Stomach smooth muscle (tissue), 2 donors: ENCODE measurements around the gene SNHG17.
"Not testable (repeated sequence)": the region's sequence is repeated elsewhere in the genome, so short reads cannot be mapped to it uniquely, and the experiment has no call there.

Experiments
- H3K27ac ChIP-seq: one replicate; pipeline ENCODE4 v1.7.0; 2013; ENCODE audit warnings: mild to moderate bottlenecking, low read length, inconsistent platforms
- H3K27me3 ChIP-seq, 2 donors: one replicate each; pipeline ENCODE4 v1.7.0; 2013; ENCODE audit warnings: low read length in 2 of 2; ENCODE audit not compliant: insufficient read depth in 2 of 2, control insufficient read depth in 1 of 2
- H3K36me3 ChIP-seq, 2 donors: one replicate each; pipeline ENCODE4 v1.7.0; 2013; ENCODE audit warnings: low read length in 2 of 2; ENCODE audit not compliant: control insufficient read depth in 2 of 2, insufficient read depth in 2 of 2
- H3K4me1 ChIP-seq: one replicate; pipeline ENCODE4 v1.7.0; 2013; ENCODE audit warnings: low read length; ENCODE audit not compliant: control insufficient read depth, insufficient read depth
- H3K4me3 ChIP-seq, 2 donors: one replicate each; pipeline ENCODE4 v1.7.0; 2013; ENCODE audit warnings: low read length in 2 of 2
- H3K9ac ChIP-seq, 2 donors: one replicate each; pipeline ENCODE4 v1.7.0; 2013; ENCODE audit warnings: low read length in 2 of 2, mild to moderate bottlenecking in 1 of 2
- H3K9me3 ChIP-seq, 2 donors: one replicate each; pipeline ENCODE4 v1.7.0; 2013; ENCODE audit warnings: low read length in 2 of 2; ENCODE audit not compliant: control insufficient read depth in 2 of 2
- donor health status: healthy.
- donor health status: Pancreatic carcinoma.

Gene SNHG17

GRCh38 chr20:38461167-38461566 lies 26.0 kb upstream of the SNHG17 start:
- not testable (repeated sequence) for H3K27me3 ChIP-seq, H3K36me3 ChIP-seq, H3K9me3 ChIP-seq, H3K4me1 ChIP-seq, H3K4me3 ChIP-seq, H3K27ac ChIP-seq, H3K9ac ChIP-seq

DNA sequence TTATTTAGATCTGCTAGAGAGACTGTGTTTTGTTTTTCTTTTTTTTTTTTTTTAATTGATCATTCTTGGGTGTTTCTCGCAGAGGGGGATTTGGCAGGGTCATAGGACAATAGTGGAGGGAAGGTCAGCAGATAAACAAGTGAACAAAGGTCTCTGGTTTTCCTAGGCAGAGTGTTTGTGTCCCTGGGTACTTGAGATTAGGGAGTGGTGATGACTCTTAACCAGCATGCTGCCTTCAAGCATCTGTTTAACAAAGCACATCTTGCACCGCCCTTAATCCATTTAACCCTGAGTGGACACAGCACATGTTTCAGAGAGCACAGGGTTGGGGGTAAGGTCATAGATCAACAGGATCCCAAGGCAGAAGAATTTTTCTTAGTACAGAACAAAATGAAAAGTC lies 25.5 kb upstream of the SNHG17 start:
- not testable (repeated sequence) for H3K4me1 ChIP-seq, H3K27me3 ChIP-seq, H3K4me3 ChIP-seq, H3K9me3 ChIP-seq, H3K9ac ChIP-seq, H3K36me3 ChIP-seq, H3K27ac ChIP-seq

DNA sequence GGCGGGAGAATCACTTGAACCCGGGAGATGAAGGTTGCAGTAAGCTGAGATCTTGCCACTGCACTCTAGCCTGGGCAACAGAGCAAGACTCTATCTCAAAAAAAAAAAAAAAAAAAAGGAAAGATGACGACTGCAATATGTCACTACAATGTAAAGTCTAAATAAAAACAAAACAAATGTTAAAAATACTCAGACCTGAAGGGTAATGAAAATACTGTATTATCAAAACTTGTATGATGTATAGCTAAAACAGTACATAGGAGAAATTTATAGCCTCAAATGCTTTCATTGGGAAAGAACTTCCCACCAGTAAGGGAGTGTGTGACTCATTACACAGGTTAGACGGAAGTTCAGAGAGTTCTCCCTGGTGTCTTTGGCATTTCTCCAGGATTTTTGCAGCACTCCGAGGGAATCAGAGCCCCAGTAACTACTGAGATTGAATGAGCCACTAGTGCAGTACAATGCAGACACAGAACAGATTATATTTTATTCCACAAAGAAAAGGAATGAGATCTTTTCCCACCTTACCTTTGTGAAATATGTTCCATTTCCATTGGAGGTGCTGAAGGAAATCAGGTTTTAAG lies 25.0 kb upstream of the SNHG17 start:
- no peaks in the 10 kb centered on the region for H3K27me3 ChIP-seq
- no peaks in the 10 kb centered on the region for H3K36me3 ChIP-seq
- no peak overlapping the region for H3K9ac ChIP-seq
- no peak overlapping the region for H3K27ac ChIP-seq
- H3K4me3 ChIP-seq = no peak overlapping the region
- no peaks in the 10 kb centered on the region for H3K9me3 ChIP-seq
- no peaks in the 10 kb centered on the region for H3K4me1 ChIP-seq

- no peak overlapping the region for H3K9ac ChIP-seq
- no peaks in the 10 kb centered on the region for H3K9me3 ChIP-seq
- H3K4me3 ChIP-seq = no peak overlapping the region
- H3K4me1 ChIP-seq = no peaks in the 10 kb centered on the region
- no peaks in the 10 kb centered on the region for H3K36me3 ChIP-seq
- no peak overlapping the region for H3K27ac ChIP-seq
- H3K27me3 ChIP-seq = no peaks in the 10 kb centered on the region
Observed at GRCh38 chr20:38458314-38458713, 23.2 kb upstream of the SNHG17 start.

- peaks cover 0 to 6% of the 10 kb centered on the region in 2 donors for H3K36me3 ChIP-seq
- no peaks in the 10 kb centered on the region for H3K27me3 ChIP-seq
- no peak overlapping the region for H3K9ac ChIP-seq
- no peak overlapping the region for H3K4me3 ChIP-seq
- H3K9me3 ChIP-seq = no peaks in the 10 kb centered on the region
- no peaks in the 10 kb centered on the region for H3K4me1 ChIP-seq
- no peak overlapping the region for H3K27ac ChIP-seq
Observed at GRCh38 chr20:38454556-38455473, 19.7 kb upstream of the SNHG17 start.

DNA sequence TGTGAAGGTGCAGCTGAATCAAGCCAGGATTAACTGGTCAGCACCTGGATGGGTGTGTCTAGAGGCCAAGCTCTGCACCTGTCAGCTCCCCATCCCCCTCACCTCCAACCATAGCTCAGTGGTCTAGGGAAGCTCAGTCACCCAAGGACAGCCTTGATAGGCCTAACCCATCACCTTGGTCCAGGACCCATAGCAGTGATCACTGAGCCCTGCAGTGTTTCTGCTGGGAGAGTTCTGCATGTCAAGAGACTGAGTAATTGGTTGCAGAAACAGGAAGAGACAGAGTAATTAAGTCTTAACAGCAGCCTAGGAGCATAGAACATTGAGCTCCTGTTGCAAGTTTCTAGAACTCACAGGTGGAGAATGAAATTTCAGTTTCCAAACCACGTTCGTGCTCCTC lies 18.8 kb upstream of the SNHG17 start:
- Histone ChIP-seq H3K4me1 (no peaks in the 10 kb centered on the region), H3K36me3 (peaks cover 3 to 11% of the 10 kb centered on the region in 2 donors), H3K4me3 (no peak overlapping the region), H3K27ac (no peak overlapping the region), H3K27me3 (no peaks in the 10 kb centered on the region), H3K9me3 (no peaks in the 10 kb centered on the region), H3K9ac (no peak overlapping the region)

DNA sequence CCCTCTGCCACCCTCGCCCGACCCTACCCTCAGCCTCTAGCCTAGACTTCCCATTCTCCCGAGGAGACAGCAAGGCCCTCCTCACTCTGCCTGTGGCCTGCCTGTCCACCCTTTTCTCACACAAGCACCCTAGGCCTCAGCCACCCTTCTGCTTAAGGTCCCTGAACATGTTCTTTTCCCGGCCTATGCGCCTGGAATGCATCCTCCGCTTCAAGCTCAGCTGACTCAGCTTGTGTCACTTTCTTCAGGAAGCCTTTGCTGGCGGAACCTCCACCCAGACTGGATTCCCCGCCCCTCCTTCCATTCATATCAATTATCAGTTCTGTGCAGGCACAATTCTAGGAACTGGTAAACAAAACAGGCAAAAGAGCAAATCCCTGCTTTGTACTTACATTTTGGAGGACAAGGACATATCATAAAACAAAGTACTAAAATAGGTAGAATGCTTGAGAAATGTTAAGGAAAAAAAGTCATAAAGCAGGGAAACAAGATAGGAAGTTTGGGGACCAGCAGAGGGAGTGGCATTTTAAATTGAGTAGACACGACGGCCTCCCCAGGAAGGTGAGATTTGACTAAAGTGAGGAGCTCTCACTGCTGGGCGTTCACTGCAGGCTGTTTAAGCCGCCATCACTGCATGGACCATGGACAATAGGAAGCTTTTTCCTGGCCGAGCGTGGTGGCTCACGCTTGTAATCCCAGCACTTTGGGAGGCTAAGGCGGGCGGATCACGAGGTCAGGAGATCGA lies 17.9 kb upstream of the SNHG17 start:
- peaks cover 8 to 17% of the 10 kb centered on the region in 2 donors for H3K36me3 ChIP-seq
- no peaks in the 10 kb centered on the region for H3K4me1 ChIP-seq
- H3K9ac ChIP-seq = no peak overlapping the region

DNA sequence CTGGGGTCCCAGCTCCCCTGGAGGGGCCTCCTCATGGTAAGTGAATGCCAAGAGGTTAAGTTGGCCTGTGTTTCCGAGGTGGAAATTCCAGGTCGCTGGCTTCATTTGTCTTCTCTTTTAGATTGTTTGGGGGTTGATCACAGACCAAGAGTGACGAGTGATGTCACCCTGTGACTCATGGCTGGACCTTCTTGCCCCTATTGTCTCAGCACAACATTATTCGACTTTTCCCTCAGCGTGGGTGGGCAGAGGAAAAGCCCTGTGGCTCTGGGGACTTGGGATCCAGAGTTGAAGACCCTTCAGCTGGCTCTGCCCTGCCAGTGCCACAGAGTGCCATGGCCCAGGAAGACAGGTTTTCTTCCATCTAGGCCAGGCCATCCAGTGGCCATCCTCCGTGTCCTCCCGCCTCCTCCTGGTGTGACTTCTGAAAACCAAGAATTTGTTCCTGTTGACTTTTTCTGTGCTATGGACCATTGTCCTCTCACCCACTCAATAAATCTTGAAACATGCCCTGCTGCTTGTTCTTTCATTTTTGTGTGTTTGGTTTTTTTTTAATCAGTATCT lies 15.4 kb upstream of the SNHG17 start:
- Histone ChIP-seq H3K27me3 (no peaks in the 10 kb centered on the region), H3K36me3 (peaks cover 8 to 17% of the 10 kb centered on the region in 2 donors), H3K27ac (no peak overlapping the region), H3K9ac (no peak overlapping the region), H3K4me3 (no peak overlapping the region), H3K9me3 (no peaks in the 10 kb centered on the region), H3K4me1 (peaks cover 11% of the 10 kb centered on the region)

More for the DNA sequence above, 17.9 kb upstream of the SNHG17 start:
- H3K27me3 ChIP-seq = no peaks in the 10 kb centered on the region
- no peak overlapping the region for H3K27ac ChIP-seq
- no peak overlapping the region for H3K4me3 ChIP-seq
- H3K9me3 ChIP-seq = no peaks in the 10 kb centered on the region

- H3K27ac ChIP-seq = no peak overlapping the region
Observed at GRCh38 chr20:38449046-38449445, 13.9 kb upstream of the SNHG17 start.

DNA sequence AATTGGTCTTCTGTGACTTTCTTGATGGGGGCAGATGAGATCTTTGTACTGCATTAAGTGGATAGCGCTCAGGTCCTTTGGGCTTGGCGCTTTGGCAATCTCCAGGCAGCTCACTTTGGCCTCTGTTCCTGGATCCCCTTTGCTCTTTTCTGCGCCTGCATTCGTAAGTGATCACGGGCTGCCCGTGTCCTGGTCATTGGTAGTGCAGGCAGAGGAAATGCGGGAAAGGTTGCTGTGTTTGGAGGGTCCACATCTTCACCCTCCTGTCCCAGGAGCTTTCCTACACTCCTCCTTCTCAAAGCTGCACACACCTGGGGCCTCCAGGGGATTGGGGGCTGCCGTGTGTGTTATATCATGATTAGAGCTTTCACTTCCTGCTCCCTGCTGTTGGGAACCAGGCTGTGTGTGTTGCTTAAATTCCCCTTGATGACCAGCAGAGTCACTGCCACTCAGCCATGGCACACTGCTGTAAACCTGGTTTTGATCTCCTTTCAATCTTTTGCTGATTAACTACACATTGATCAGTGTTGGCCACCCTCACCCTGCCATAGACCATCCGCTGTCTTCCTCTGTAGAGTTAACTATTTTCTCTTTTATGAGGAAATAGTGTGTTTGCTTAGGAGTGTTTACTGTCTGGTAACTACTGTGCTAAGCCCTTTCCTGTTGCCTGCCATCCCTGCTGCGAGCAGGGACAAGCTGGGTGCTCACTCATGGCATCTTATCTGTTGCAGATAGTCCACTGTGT lies 13.0 kb upstream of the SNHG17 start:
- Histone ChIP-seq H3K36me3 (peaks cover 8 to 17% of the 10 kb centered on the region in 2 donors), H3K27ac (no peak overlapping the region), H3K9me3 (no peaks in the 10 kb centered on the region), H3K27me3 (no peaks in the 10 kb centered on the region), H3K9ac (no peak overlapping the region), H3K4me3 (no peak overlapping the region), H3K4me1 (peaks cover 11% of the 10 kb centered on the region)

More at GRCh38 chr20:38449046-38449445, 13.9 kb upstream of the SNHG17 start:
- Histone ChIP-seq H3K9ac (no peak overlapping the region), H3K36me3 (peaks cover 8 to 17% of the 10 kb centered on the region in 2 donors), H3K4me3 (no peak overlapping the region), H3K9me3 (no peaks in the 10 kb centered on the region), H3K27me3 (no peaks in the 10 kb centered on the region), H3K4me1 (peaks cover 11% of the 10 kb centered on the region)
